ENCODE results near the gene ARMH4. TPM values are rescaled to one million over a fixed set of nuclear protein-coding genes. Genes with fewer than 3 reads are reported as not detected.

Gene ARMH4
- total RNA-seq, 2 donors from 2014 or later, result 17.3 to 30.7 TPM

GRCh38 chr14:57999979-58000378 lies 152.0 kb downstream of the ARMH4 start:
- DNase-seq, result no peak
- Mint-ChIP-seq H3K27me3 (ENCODE audit: insufficient read depth) (no peaks in the 10 kb centered on the region), H3K36me3 (ENCODE audit: low read depth) (peaks cover 3% of the 10 kb centered on the region), H3K4me1 (peaks cover 4% of the 10 kb centered on the region), H3K27ac (no peak overlapping the region), H3K9me3 (no peaks in the 10 kb centered on the region), H3K4me3 (no peak overlapping the region)
- Histone ChIP-seq H3K9ac (ENCODE audit: extremely low read depth, low read length, poor library complexity, severe bottlenecking) (no peak overlapping the region), H3K4me1 (ENCODE audit: control insufficient read depth, insufficient read depth, low read length) (peaks cover 12% of the 10 kb centered on the region), H3K9me3 (ENCODE audit: control insufficient read depth, low read length) (no peaks in the 10 kb centered on the region), H3K27me3 (ENCODE audit: control insufficient read depth, insufficient read depth, low read length, poor library complexity, severe bottlenecking) (peaks cover 11% of the 10 kb centered on the region), H3K27ac (ENCODE audit: low read depth, low read length) (no peak overlapping the region), H3K36me3 (ENCODE audit: control insufficient read depth, insufficient read depth, low read length) (no peaks in the 10 kb centered on the region), H3K4me3 (ENCODE audit: low read length) (no peak overlapping the region)
- TF ChIP-seq CTCF (conservative IDR thresholded peaks at IDR 0.05), result no peak
- WGBS, 2 experiments (ENCODE audit: insufficient coverage in 1 of 2, insufficient read length in 1 of 2), result 75% methylated on average over 1 of the region's 1 CpG; no CpG with 5 or more reads in 1 of the 2 experiments

- H3K27ac Mint-ChIP-seq, result no peak overlapping the region
- Histone ChIP-seq H3K27me3 (ENCODE audit: control insufficient read depth, insufficient read depth, low read length, poor library complexity, severe bottlenecking) (peaks cover 11% of the 10 kb centered on the region), H3K27ac (ENCODE audit: low read depth, low read length) (no peak overlapping the region), H3K4me1 (ENCODE audit: control insufficient read depth, insufficient read depth, low read length) (peaks cover 8% of the 10 kb centered on the region), H3K9me3 (ENCODE audit: control insufficient read depth, low read length) (no peaks in the 10 kb centered on the region), H3K4me3 (ENCODE audit: low read length) (no peak overlapping the region), H3K9ac (ENCODE audit: extremely low read depth, low read length, poor library complexity, severe bottlenecking) (no peak overlapping the region), H3K36me3 (ENCODE audit: control insufficient read depth, insufficient read depth, low read length) (no peaks in the 10 kb centered on the region)
- H3K4me1 Mint-ChIP-seq, result peaks cover 2% of the 10 kb centered on the region
- H3K4me3 Mint-ChIP-seq, result no peak overlapping the region
- WGBS, 2 experiments (ENCODE audit: insufficient coverage in 1 of 2, insufficient read length in 1 of 2), result 91 to 100% methylated on average over 1 to 2 of the region's 2 CpGs
- no peaks in the 10 kb centered on the region for H3K27me3 Mint-ChIP-seq (ENCODE audit: insufficient read depth)
- TF ChIP-seq CTCF (conservative IDR thresholded peaks at IDR 0.05), result no peak
- H3K36me3 Mint-ChIP-seq (ENCODE audit: low read depth), result peaks cover 3% of the 10 kb centered on the region
- no peaks in the 10 kb centered on the region for H3K9me3 Mint-ChIP-seq
- no peak for DNase-seq
Measured at GRCh38 chr14:57999471-57999870, 152.5 kb downstream of the ARMH4 start.

GRCh38 chr14:57998766-57999165 lies 153.2 kb downstream of the ARMH4 start:
- no peak overlapping the region for H3K4me3 ChIP-seq (ENCODE audit: low read length)
- peaks cover 3% of the 10 kb centered on the region for H3K4me1 ChIP-seq (ENCODE audit: control insufficient read depth, insufficient read depth, low read length)
- no peaks in the 10 kb centered on the region for H3K9me3 ChIP-seq (ENCODE audit: control insufficient read depth, low read length)
- Mint-ChIP-seq H3K36me3 (ENCODE audit: low read depth) (peaks cover 3% of the 10 kb centered on the region), H3K4me1 (peaks cover 2% of the 10 kb centered on the region), H3K9me3 (no peaks in the 10 kb centered on the region), H3K4me3 (no peak overlapping the region), H3K27ac (no peak overlapping the region), H3K27me3 (ENCODE audit: insufficient read depth) (no peaks in the 10 kb centered on the region)
- no peak overlapping the region for H3K9ac ChIP-seq (ENCODE audit: extremely low read depth, low read length, poor library complexity, severe bottlenecking)
- 94% methylated on average over 1 of the region's 1 CpG; no CpG with 5 or more reads in 1 of the 2 experiments for WGBS, 2 experiments (ENCODE audit: insufficient coverage in 1 of 2, insufficient read length in 1 of 2)
- H3K27me3 ChIP-seq (ENCODE audit: control insufficient read depth, insufficient read depth, low read length, poor library complexity, severe bottlenecking), result peaks cover 11% of the 10 kb centered on the region
- H3K36me3 ChIP-seq (ENCODE audit: control insufficient read depth, insufficient read depth, low read length), result no peaks in the 10 kb centered on the region
- no peak for TF ChIP-seq CTCF (conservative IDR thresholded peaks at IDR 0.05)
- no peak overlapping the region for H3K27ac ChIP-seq (ENCODE audit: low read depth, low read length)
- DNase-seq, result no peak
